Keratinocyte (primary cell): ENCODE results near the gene FAM135A. TPM values are rescaled to one million over a fixed set of nuclear protein-coding genes. Genes with fewer than 3 reads are reported as not detected.

Source experiments
- DNase-seq: peaks from one replicate; pipeline ENCODE4 v3.0.0-alpha.2; 2011; ENCODE audit warnings: low read depth, missing footprints, low spot score
- FAIRE-seq: peaks from 2 replicates; lab custom pipeline; 2011; peaks lifted over from hg19 to GRCh38; lab: Jason Lieb, UNC
- H2AFZ ChIP-seq: 2 replicates; pipeline ENCODE4 v1.6.0; 2012; ENCODE audit warnings: low read length, control low read depth, inconsistent platforms; ENCODE audit not compliant: control insufficient read depth
- H3K27ac ChIP-seq: 2 replicates; pipeline ENCODE4 v1.5.1; 2011; ENCODE audit warnings: low read length; ENCODE audit not compliant: control insufficient read depth, insufficient read depth
- H3K27me3 ChIP-seq: 3 replicates; pipeline ENCODE4 v1.6.0; 2011; ENCODE audit warnings: low read length; ENCODE audit not compliant: control insufficient read depth, insufficient read depth; ENCODE audit errors: extremely low read depth
- H3K36me3 ChIP-seq, 2 experiments: 2 replicates in 1 of 2; 3 replicates in 1 of 2; pipeline ENCODE4 v1.5.1; 2011; ENCODE audit warnings: low read length in 2 of 2, mild to moderate bottlenecking in 1 of 2; ENCODE audit not compliant: control insufficient read depth in 2 of 2, insufficient read depth in 2 of 2; ENCODE audit errors: extremely low read depth in 1 of 2
- H3K4me1 ChIP-seq: 3 replicates; pipeline ENCODE4 v1.5.1; 2011; ENCODE audit warnings: low read length; ENCODE audit not compliant: control insufficient read depth, insufficient read depth; ENCODE audit errors: extremely low read depth
- H3K4me2 ChIP-seq: 3 replicates; pipeline ENCODE4 v1.6.0; 2011; ENCODE audit warnings: low read depth, low read length; ENCODE audit not compliant: control insufficient read depth, insufficient read depth; ENCODE audit errors: extremely low read depth
- H3K4me3 ChIP-seq, 3 experiments: fragments of 200-600 bp in 1 of 3; sonication (generic) in 1 of 3; 2 replicates in 2 of 3; 3 replicates in 1 of 3; pipeline ENCODE4 v1.5.1; 2011 to 2016; ENCODE audit warnings: low read length in 3 of 3, mild to moderate bottlenecking in 3 of 3, control low read depth in 2 of 3, inconsistent platforms in 1 of 3, low read depth in 1 of 3, mixed read lengths in 1 of 3, mixed run types in 1 of 3, moderate library complexity in 1 of 3; ENCODE audit not compliant: control insufficient read depth in 2 of 3, insufficient read depth in 2 of 3; ENCODE audit errors: extremely low read depth in 1 of 3
- H3K79me2 ChIP-seq: 2 replicates; pipeline ENCODE4 v1.6.0; 2012; ENCODE audit warnings: low read length; ENCODE audit not compliant: control insufficient read depth, insufficient read depth
- H3K9ac ChIP-seq: 3 replicates; pipeline ENCODE4 v1.6.0; 2011; ENCODE audit warnings: low read length; ENCODE audit not compliant: control insufficient read depth, insufficient read depth; ENCODE audit errors: extremely low read depth
- H3K9me1 ChIP-seq: 3 replicates; pipeline ENCODE4 v1.6.0; 2011; ENCODE audit warnings: low read length; ENCODE audit not compliant: control insufficient read depth, insufficient read depth; ENCODE audit errors: extremely low read depth
- H3K9me3 ChIP-seq: 2 replicates; pipeline ENCODE4 v1.5.1; 2012; ENCODE audit warnings: low read depth, low read length; ENCODE audit not compliant: control insufficient read depth
- H4K20me1 ChIP-seq: 3 replicates; pipeline ENCODE4 v1.6.0; 2011; ENCODE audit warnings: low read length; ENCODE audit not compliant: control insufficient read depth, insufficient read depth; ENCODE audit errors: extremely low read depth
- EZH2 ChIP-seq: IDR thresholded peaks from one replicate; pipeline ENCODE4 v1.6.1; 2012; ENCODE audit warnings: inconsistent platforms, mild to moderate bottlenecking, low read length, moderate library complexity
- dilution Hi-C: fragments of 300-500 bp; cut with MboI; formaldehyde crosslinking; loops from one replicate; pipeline ENCODE4 v1.7.0; 2020; ENCODE audit warnings: low sequenced_read_pairs; ENCODE audit not compliant: extremely low pct_ligation_motif_present
- polyA plus RNA-seq, 5 experiments: library from polyadenylated mRNA; depleted of rRNA in 3 of 5; stranded (reverse) in 3 of 5; stranded (forward) in 1 of 5; unstranded in 1 of 5; fragments of >200 nt; gene quantifications; 1 replicate in 1 of 5; 2 replicates in 3 of 5; 3 replicates in 1 of 5; pipeline versions ENCODE4 v1.2.1 to v1.2.3, GENCODE V29; 2011 to 2012; ENCODE audit warnings: missing spikeins in 2 of 5, low read depth in 1 of 5, low replicate concordance in 1 of 5
- TF ChIP-seq, protein P1 (sequence below), 3 experiments: IDR thresholded peaks in 1 of 3; conservative IDR thresholded peaks in 1 of 3; optimal IDR thresholded peaks in 1 of 3; 2 replicates in 2 of 3; 3 replicates in 1 of 3; pipeline versions ENCODE3 to v1.5.1; 2011; ENCODE audit warnings: low read length in 3 of 3, mild to moderate bottlenecking in 3 of 3, moderate library complexity in 2 of 3, control low read depth in 1 of 3, inconsistent platforms in 1 of 3; ENCODE audit not compliant: insufficient read depth in 2 of 3; ENCODE audit errors: extremely low read depth in 1 of 3

Gene FAM135A
- polyA plus RNA-seq, 1 donor (not counting 4 experiments of a cell fraction or from before 2014, with no cell fraction given): 21.3 TPM

DNA sequence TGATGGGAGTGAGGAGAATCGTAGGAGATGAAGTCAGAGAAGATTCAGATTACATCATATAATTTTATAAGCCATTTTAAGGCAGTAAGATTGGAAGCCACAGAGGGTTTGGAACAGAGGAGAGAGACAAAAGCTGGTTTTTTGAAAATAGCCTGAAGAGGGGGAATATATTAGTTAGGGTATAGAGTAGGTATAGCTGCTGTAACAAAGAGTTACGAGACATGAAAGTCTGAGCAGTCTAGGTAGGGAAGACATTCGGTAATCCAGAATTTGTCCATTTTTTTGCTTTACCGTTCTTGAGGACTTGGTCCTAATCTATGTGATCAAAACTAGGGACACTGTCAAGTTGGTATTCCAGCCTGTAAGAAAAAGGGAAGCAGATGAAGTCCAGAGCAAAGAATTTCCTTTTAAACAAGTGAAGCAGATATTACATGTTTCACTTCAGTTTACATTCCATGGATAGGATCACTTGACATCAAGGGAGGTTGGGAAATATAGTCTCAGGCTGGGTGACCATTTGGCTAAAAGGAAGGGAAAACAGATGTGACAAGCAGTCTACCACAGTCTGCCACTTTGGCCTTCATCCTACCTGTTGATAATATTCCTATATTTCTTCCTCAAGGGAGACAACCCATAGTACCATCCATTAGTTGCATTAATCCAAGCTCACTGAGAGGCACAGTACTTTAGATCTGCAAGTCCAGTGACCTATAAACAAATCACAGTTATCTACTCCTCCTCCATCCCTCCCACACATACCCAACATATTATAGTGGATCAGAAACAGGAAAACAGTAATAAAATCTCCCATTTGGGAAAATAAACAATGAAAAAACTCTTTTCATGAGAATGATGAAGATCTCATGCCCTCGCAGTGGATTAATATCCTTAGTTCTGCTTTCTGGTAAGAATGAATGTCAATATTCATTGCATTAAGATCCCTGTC, 10.2 kb downstream of the FAM135A start:
- DNase-seq (no peak), FAIRE-seq (no peak)
- Histone ChIP-seq H3K4me2 (no peak overlapping the region), H3K4me3 (no peak overlapping the region), H3K79me2 (peaks cover 16% of the 10 kb centered on the region), H3K27ac (no peak overlapping the region), H3K9ac (no peak overlapping the region), H3K36me3 (peaks cover 3 to 5% of the 10 kb centered on the region in 2 experiments), H3K9me3 (no peaks in the 10 kb centered on the region), H3K9me1 (no peaks in the 10 kb centered on the region), H3K4me1 (peaks cover 9% of the 10 kb centered on the region), H3K27me3 (no peaks in the 10 kb centered on the region), H2AFZ (no peak overlapping the region), H4K20me1 (no peaks in the 10 kb centered on the region)
- dilution Hi-C loops: no loop called here
- TF ChIP-seq EZH2: no peak
- TF ChIP-seq, protein P1, sequence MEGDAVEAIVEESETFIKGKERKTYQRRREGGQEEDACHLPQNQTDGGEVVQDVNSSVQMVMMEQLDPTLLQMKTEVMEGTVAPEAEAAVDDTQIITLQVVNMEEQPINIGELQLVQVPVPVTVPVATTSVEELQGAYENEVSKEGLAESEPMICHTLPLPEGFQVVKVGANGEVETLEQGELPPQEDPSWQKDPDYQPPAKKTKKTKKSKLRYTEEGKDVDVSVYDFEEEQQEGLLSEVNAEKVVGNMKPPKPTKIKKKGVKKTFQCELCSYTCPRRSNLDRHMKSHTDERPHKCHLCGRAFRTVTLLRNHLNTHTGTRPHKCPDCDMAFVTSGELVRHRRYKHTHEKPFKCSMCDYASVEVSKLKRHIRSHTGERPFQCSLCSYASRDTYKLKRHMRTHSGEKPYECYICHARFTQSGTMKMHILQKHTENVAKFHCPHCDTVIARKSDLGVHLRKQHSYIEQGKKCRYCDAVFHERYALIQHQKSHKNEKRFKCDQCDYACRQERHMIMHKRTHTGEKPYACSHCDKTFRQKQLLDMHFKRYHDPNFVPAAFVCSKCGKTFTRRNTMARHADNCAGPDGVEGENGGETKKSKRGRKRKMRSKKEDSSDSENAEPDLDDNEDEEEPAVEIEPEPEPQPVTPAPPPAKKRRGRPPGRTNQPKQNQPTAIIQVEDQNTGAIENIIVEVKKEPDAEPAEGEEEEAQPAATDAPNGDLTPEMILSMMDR (optimal IDR thresholded peaks at IDR 0.05 in 1 of 3, IDR thresholded peaks at IDR 0.05 in 1 of 3, conservative IDR thresholded peaks at IDR 0.05 in 1 of 3; ENCODE audit: extremely low read depth in 1 of 3, insufficient read depth in 2 of 3, low read length in 3 of 3): no peak

DNA sequence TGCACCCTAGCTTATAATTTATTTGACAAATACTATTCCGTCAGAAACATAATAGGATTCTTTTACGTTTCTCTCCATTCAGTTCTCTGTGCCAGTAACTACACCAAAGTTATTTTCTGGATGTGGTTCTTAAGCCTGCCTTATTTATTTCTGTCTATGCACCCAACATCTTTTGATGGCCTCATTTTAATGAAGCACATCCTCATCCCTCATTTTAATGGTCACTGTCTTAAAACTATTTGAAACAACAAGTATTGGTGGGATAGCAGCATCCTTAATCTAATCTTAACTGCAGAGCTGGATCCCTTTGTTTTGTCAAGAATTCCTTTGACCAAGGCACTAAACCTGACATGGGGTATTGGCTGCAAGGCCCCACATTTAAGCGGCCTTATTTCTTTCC, 11.0 kb downstream of the FAM135A start:
- TF ChIP-seq, protein P1 (optimal IDR thresholded peaks at IDR 0.05 in 1 of 3, IDR thresholded peaks at IDR 0.05 in 1 of 3, conservative IDR thresholded peaks at IDR 0.05 in 1 of 3; ENCODE audit: extremely low read depth in 1 of 3, insufficient read depth in 2 of 3, low read length in 3 of 3): no peak
- no peak for TF ChIP-seq EZH2
- Histone ChIP-seq H3K9me3 (no peaks in the 10 kb centered on the region), H2AFZ (no peak overlapping the region), H3K4me2 (no peak overlapping the region), H3K36me3 (no peaks in the 10 kb centered on the region), H3K9ac (no peak overlapping the region), H3K27ac (no peak overlapping the region), H3K9me1 (no peaks in the 10 kb centered on the region), H3K27me3 (no peaks in the 10 kb centered on the region), H3K4me3 (no peak overlapping the region), H4K20me1 (no peaks in the 10 kb centered on the region), H3K79me2 (peaks cover 11% of the 10 kb centered on the region), H3K4me1 (peaks cover 9% of the 10 kb centered on the region)
- FAIRE-seq: no peak
- no peak for DNase-seq
- dilution Hi-C loops: no loop called here
